Measurements from ENCODE around the gene SYNPO2.

SYNPO2 gene

GRCh38 chr4:118991686-118992085, 103.0 kb downstream of the SYNPO2 start:
- TF ChIP-seq FOXP2 (optimal IDR thresholded peaks at IDR 0.05; ENCODE audit: borderline replicate concordance, extremely low read depth, extremely low read length, insufficient read depth), result no peak
- TF ChIP-seq TAF1 (IDR thresholded peaks at IDR 0.05; ENCODE audit: borderline replicate concordance, insufficient read depth, low read length), result no peak
- no peak for TF ChIP-seq REST (IDR thresholded peaks at IDR 0.05; ENCODE audit: insufficient read depth in 1 of 2, low read depth in 2 of 2, low read length in 2 of 2)
- TF ChIP-seq POLR2AphosphoS5 (IDR thresholded peaks at IDR 0.05; ENCODE audit: low read depth, low read length), result no peak
- no peak for TF ChIP-seq SIN3A (IDR thresholded peaks at IDR 0.05; ENCODE audit: borderline replicate concordance, insufficient read depth, low read length)

GRCh38 chr4:118992149-118992548, 103.5 kb downstream of the SYNPO2 start:
- no peak for TF ChIP-seq TAF1 (IDR thresholded peaks at IDR 0.05; ENCODE audit: borderline replicate concordance, insufficient read depth, low read length)
- no peak for TF ChIP-seq SIN3A (IDR thresholded peaks at IDR 0.05; ENCODE audit: borderline replicate concordance, insufficient read depth, low read length)
- TF ChIP-seq FOXP2 (optimal IDR thresholded peaks at IDR 0.05; ENCODE audit: borderline replicate concordance, extremely low read depth, extremely low read length, insufficient read depth), result no peak
- TF ChIP-seq REST (IDR thresholded peaks at IDR 0.05; ENCODE audit: insufficient read depth in 1 of 2, low read depth in 2 of 2, low read length in 2 of 2), result no peak
- no peak for TF ChIP-seq POLR2AphosphoS5 (IDR thresholded peaks at IDR 0.05; ENCODE audit: low read depth, low read length)

GRCh38 chr4:118993333-118993732, 104.7 kb downstream of the SYNPO2 start:
- TF ChIP-seq REST (IDR thresholded peaks at IDR 0.05; ENCODE audit: insufficient read depth in 1 of 2, low read depth in 2 of 2, low read length in 2 of 2) (no peak), TAF1 (IDR thresholded peaks at IDR 0.05; ENCODE audit: borderline replicate concordance, insufficient read depth, low read length) (no peak), POLR2AphosphoS5 (IDR thresholded peaks at IDR 0.05; ENCODE audit: low read depth, low read length) (no peak), FOXP2 (optimal IDR thresholded peaks at IDR 0.05; ENCODE audit: borderline replicate concordance, extremely low read depth, extremely low read length, insufficient read depth) (no peak), SIN3A (IDR thresholded peaks at IDR 0.05; ENCODE audit: borderline replicate concordance, insufficient read depth, low read length) (no peak)

- TF ChIP-seq POLR2AphosphoS5 (IDR thresholded peaks at IDR 0.05; ENCODE audit: low read depth, low read length), result no peak
- no peak for TF ChIP-seq SIN3A (IDR thresholded peaks at IDR 0.05; ENCODE audit: borderline replicate concordance, insufficient read depth, low read length)
- TF ChIP-seq TAF1 (IDR thresholded peaks at IDR 0.05; ENCODE audit: borderline replicate concordance, insufficient read depth, low read length), result no peak
- no peak for TF ChIP-seq FOXP2 (optimal IDR thresholded peaks at IDR 0.05; ENCODE audit: borderline replicate concordance, extremely low read depth, extremely low read length, insufficient read depth)
- no peak for TF ChIP-seq REST (IDR thresholded peaks at IDR 0.05; ENCODE audit: insufficient read depth in 1 of 2, low read depth in 2 of 2, low read length in 2 of 2)
Measured at GRCh38 chr4:118994030-118994429, 105.4 kb downstream of the SYNPO2 start.
